Duodenal mucosa (tissue), 2 donors: ENCODE results near the gene MVK.

ENCODE experiments used
- H3K27ac ChIP-seq: one replicate; pipeline ENCODE4 v1.7.0; 2013; ENCODE audit warnings: low read depth, low read length
- H3K27me3 ChIP-seq, 2 donors: one replicate each; pipeline ENCODE4 v1.7.0; 2013; ENCODE audit warnings: low read length in 2 of 2, control low read depth in 1 of 2; ENCODE audit not compliant: insufficient read depth in 2 of 2, control insufficient read depth in 1 of 2
- H3K36me3 ChIP-seq, 2 donors: one replicate each; pipeline ENCODE4 v1.7.0; 2013; ENCODE audit warnings: low read length in 2 of 2, control low read depth in 1 of 2; ENCODE audit not compliant: insufficient read depth in 2 of 2, control insufficient read depth in 1 of 2
- H3K4me1 ChIP-seq, 2 donors: one replicate each; pipeline ENCODE4 v1.7.0; 2013; ENCODE audit warnings: low read length in 2 of 2, control low read depth in 1 of 2; ENCODE audit not compliant: insufficient read depth in 2 of 2, control insufficient read depth in 1 of 2
- H3K4me3 ChIP-seq, 2 donors: one replicate each; pipeline ENCODE4 v1.7.0; 2013; ENCODE audit warnings: low read length in 2 of 2, low read depth in 1 of 2
- H3K9ac ChIP-seq, 2 donors: one replicate each; pipeline ENCODE4 v1.7.0; 2013; ENCODE audit warnings: low read length in 2 of 2, low read depth in 1 of 2
- H3K9me3 ChIP-seq, 2 donors: one replicate each; pipeline ENCODE4 v1.7.0; 2013; ENCODE audit warnings: low read length in 2 of 2, control low read depth in 1 of 2; ENCODE audit not compliant: control insufficient read depth in 1 of 2

MVK gene

GRCh38 chr12:109588461-109589239 lies 15.1 kb downstream of the MVK start:
- Histone ChIP-seq H3K27me3 (no peaks in the 10 kb centered on the region), H3K9me3 (no peaks in the 10 kb centered on the region), H3K4me1 (peaks cover 8 to 10% of the 10 kb centered on the region in 2 donors), H3K9ac (no peak overlapping the region), H3K36me3 (peaks cover 16 to 42% of the 10 kb centered on the region in 2 donors), H3K4me3 (no peak overlapping the region), H3K27ac (no peak overlapping the region)

- H3K36me3 ChIP-seq, result peaks cover 10 to 42% of the 10 kb centered on the region in 2 donors
- no peak overlapping the region for H3K9ac ChIP-seq
- H3K27ac ChIP-seq, result no peak overlapping the region
- H3K4me3 ChIP-seq, result no peak overlapping the region
- H3K9me3 ChIP-seq, result no peaks in the 10 kb centered on the region
- peaks cover 8 to 10% of the 10 kb centered on the region in 2 donors for H3K4me1 ChIP-seq
- H3K27me3 ChIP-seq, result no peaks in the 10 kb centered on the region
Measured at GRCh38 chr12:109589240-109589590, 15.6 kb downstream of the MVK start.

- H3K4me3 ChIP-seq, result no peak overlapping the region
- H3K9ac ChIP-seq, result no peak overlapping the region
- H3K4me1 ChIP-seq, result peaks cover 10 to 11% of the 10 kb centered on the region in 2 donors
- no peaks in the 10 kb centered on the region for H3K27me3 ChIP-seq
- H3K36me3 ChIP-seq, result peaks cover 11 to 43% of the 10 kb centered on the region in 2 donors
- no peak overlapping the region for H3K27ac ChIP-seq
- no peaks in the 10 kb centered on the region for H3K9me3 ChIP-seq
Measured at GRCh38 chr12:109589691-109590245, 16.2 kb downstream of the MVK start.

- Histone ChIP-seq H3K9me3 (no peaks in the 10 kb centered on the region), H3K4me3 (no peak overlapping the region), H3K27ac (no peak overlapping the region), H3K4me1 (peaks cover 10 to 12% of the 10 kb centered on the region in 2 donors), H3K27me3 (no peaks in the 10 kb centered on the region), H3K36me3 (peaks cover 12 to 51% of the 10 kb centered on the region in 2 donors), H3K9ac (no peak overlapping the region)
Measured at GRCh38 chr12:109590566-109590965, 17.0 kb downstream of the MVK start.

GRCh38 chr12:109591041-109591440 lies 17.4 kb downstream of the MVK start:
- Histone ChIP-seq H3K36me3 (peaks cover 12 to 55% of the 10 kb centered on the region in 2 donors), H3K4me1 (peaks cover 10 to 12% of the 10 kb centered on the region in 2 donors)

GRCh38 chr12:109592195-109592904 lies 18.8 kb downstream of the MVK start:
- Histone ChIP-seq H3K9ac (no peak overlapping the region), H3K27ac (no peak overlapping the region), H3K4me1 (peaks cover 0 to 12% of the 10 kb centered on the region in 2 donors), H3K27me3 (no peaks in the 10 kb centered on the region), H3K4me3 (no peak overlapping the region), H3K9me3 (no peaks in the 10 kb centered on the region), H3K36me3 (peaks cover 12 to 62% of the 10 kb centered on the region in 2 donors)

More at GRCh38 chr12:109591041-109591440, 17.4 kb downstream of the MVK start:
- H3K27me3 ChIP-seq, result no peaks in the 10 kb centered on the region
- no peak overlapping the region for H3K4me3 ChIP-seq
- no peak overlapping the region for H3K9ac ChIP-seq
- H3K9me3 ChIP-seq, result no peaks in the 10 kb centered on the region
- H3K27ac ChIP-seq, result no peak overlapping the region

GRCh38 chr12:109592905-109593272 lies 19.3 kb downstream of the MVK start:
- Histone ChIP-seq H3K36me3 (peaks cover 12 to 57% of the 10 kb centered on the region in 2 donors), H3K4me1 (peaks cover 2 to 16% of the 10 kb centered on the region in 2 donors)

GRCh38 chr12:109594556-109595317 lies 21.1 kb downstream of the MVK start:
- Histone ChIP-seq H3K27me3 (no peaks in the 10 kb centered on the region), H3K4me3 (no peak overlapping the region), H3K36me3 (peaks cover 12 to 51% of the 10 kb centered on the region in 2 donors), H3K9me3 (no peaks in the 10 kb centered on the region), H3K27ac (no peak overlapping the region), H3K4me1 (peaks cover 7 to 12% of the 10 kb centered on the region in 2 donors), H3K9ac (no peak overlapping the region)

More at GRCh38 chr12:109592905-109593272, 19.3 kb downstream of the MVK start:
- Histone ChIP-seq H3K9ac (no peak overlapping the region), H3K9me3 (no peaks in the 10 kb centered on the region), H3K27me3 (no peaks in the 10 kb centered on the region), H3K4me3 (no peak overlapping the region), H3K27ac (no peak overlapping the region)

- Histone ChIP-seq H3K4me1 (peaks cover 7 to 12% of the 10 kb centered on the region in 2 donors), H3K27me3 (no peaks in the 10 kb centered on the region), H3K27ac (no peak overlapping the region), H3K36me3 (peaks cover 12 to 51% of the 10 kb centered on the region in 2 donors), H3K9me3 (no peaks in the 10 kb centered on the region), H3K9ac (no peak overlapping the region), H3K4me3 (no peak overlapping the region)
Measured at GRCh38 chr12:109595321-109595902, 21.8 kb downstream of the MVK start.
